Dendritic cell treated with granulocyte-macrophage colony-stimulating factor and Interleukin-4, amounts not matched to agents 40 ng/mL and 50 ng/mL, for 4 days (primary cell): ENCODE measurements around the gene SEZ6.
A peak's percentile ranks its signal among the peaks of the same experiment; 100 is the strongest.

Source experiments
- H3K27ac Mint-ChIP-seq: one replicate; pipeline ENCODE4 v1.8.0; 2022; ENCODE audit warnings: mild to moderate bottlenecking, mixed read lengths
- H3K27me3 Mint-ChIP-seq: one replicate; pipeline ENCODE4 v1.8.0; 2022; ENCODE audit warnings: mild to moderate bottlenecking, mixed read lengths
- H3K36me3 Mint-ChIP-seq: one replicate; pipeline ENCODE4 v1.8.0; 2022; ENCODE audit warnings: low read depth, mixed read lengths
- H3K4me1 Mint-ChIP-seq: one replicate; pipeline ENCODE4 v1.8.0; 2022; ENCODE audit warnings: low read depth, mixed read lengths
- H3K4me3 Mint-ChIP-seq: one replicate; pipeline ENCODE4 v1.8.0; 2022; ENCODE audit warnings: mild to moderate bottlenecking, moderate library complexity, mixed read lengths
- H3K9me3 Mint-ChIP-seq: one replicate; pipeline ENCODE4 v1.8.0; 2022; ENCODE audit warnings: mixed read lengths
- intact Hi-C: fragments of 100-400 bp; cut with micrococcal nuclease; formaldehyde crosslinking; loops from one replicate; pipeline ENCODE4 v1.15.0; 2022

SEZ6 gene

GRCh38 chr17:28926786-28927185, 79.0 kb downstream of the SEZ6 start:
- H3K9me3 Mint-ChIP-seq, result no peaks in the 10 kb centered on the region
- peaks cover 55% of the 10 kb centered on the region for H3K4me1 Mint-ChIP-seq
- intact Hi-C loops, result no loop called here
- peak overlapping the region; percentile 57 for H3K27ac Mint-ChIP-seq
- peaks cover 86% of the 10 kb centered on the region for H3K36me3 Mint-ChIP-seq
- no peaks in the 10 kb centered on the region for H3K27me3 Mint-ChIP-seq
- no peak overlapping the region for H3K4me3 Mint-ChIP-seq

GRCh38 chr17:28926366-28926765, 79.5 kb downstream of the SEZ6 start:
- H3K4me3 Mint-ChIP-seq, result no peak overlapping the region
- H3K27me3 Mint-ChIP-seq, result no peaks in the 10 kb centered on the region
- H3K9me3 Mint-ChIP-seq, result no peaks in the 10 kb centered on the region
- H3K4me1 Mint-ChIP-seq, result peaks cover 55% of the 10 kb centered on the region
- intact Hi-C loops, result no loop called here
- H3K27ac Mint-ChIP-seq, result peak overlapping the region; percentile 57
- peaks cover 86% of the 10 kb centered on the region for H3K36me3 Mint-ChIP-seq

- H3K36me3 Mint-ChIP-seq, result peaks cover 89% of the 10 kb centered on the region
- no peaks in the 10 kb centered on the region for H3K27me3 Mint-ChIP-seq
- H3K27ac Mint-ChIP-seq, result peak overlapping the region; percentile 57
- H3K4me1 Mint-ChIP-seq, result peaks cover 55% of the 10 kb centered on the region
- intact Hi-C loops, result no loop called here
- H3K9me3 Mint-ChIP-seq, result no peaks in the 10 kb centered on the region
- H3K4me3 Mint-ChIP-seq, result no peak overlapping the region
These were observed 79.9 kb downstream of the SEZ6 start for GRCh38 chr17:28925912-28926365.

GRCh38 chr17:28920201-28920600, 85.6 kb downstream of the SEZ6 start:
- Mint-ChIP-seq H3K4me1 (peaks cover 13% of the 10 kb centered on the region), H3K9me3 (no peaks in the 10 kb centered on the region), H3K4me3 (no peak overlapping the region), H3K27ac (no peak overlapping the region), H3K36me3 (peaks cover 98% of the 10 kb centered on the region), H3K27me3 (no peaks in the 10 kb centered on the region)
- intact Hi-C loops, result no loop called here

- H3K9me3 Mint-ChIP-seq, result no peaks in the 10 kb centered on the region
- no peaks in the 10 kb centered on the region for H3K27me3 Mint-ChIP-seq
- H3K4me1 Mint-ChIP-seq, result no peaks in the 10 kb centered on the region
- H3K4me3 Mint-ChIP-seq, result no peak overlapping the region
- intact Hi-C loops, result loop anchor here (5.0 to 10.0 kb wide), 2 partner anchors 71 to 153 kb away; no protein-coding TSS in a partner anchor
- peaks cover 98% of the 10 kb centered on the region for H3K36me3 Mint-ChIP-seq
- H3K27ac Mint-ChIP-seq, result no peak overlapping the region
These were observed 87.5 kb downstream of the SEZ6 start for GRCh38 chr17:28918295-28918694.

- Mint-ChIP-seq H3K4me3 (no peak overlapping the region), H3K9me3 (no peaks in the 10 kb centered on the region), H3K36me3 (peaks cover 98% of the 10 kb centered on the region), H3K27ac (no peak overlapping the region), H3K27me3 (no peaks in the 10 kb centered on the region), H3K4me1 (no peaks in the 10 kb centered on the region)
- intact Hi-C loops, result loop anchor here (5.0 to 10.0 kb wide), 2 partner anchors 70 to 153 kb away; no protein-coding TSS in a partner anchor
These were observed 88.4 kb downstream of the SEZ6 start for GRCh38 chr17:28917465-28917864.

GRCh38 chr17:28917029-28917428, 88.8 kb downstream of the SEZ6 start:
- Mint-ChIP-seq H3K27me3 (no peaks in the 10 kb centered on the region), H3K36me3 (peaks cover 100% of the 10 kb centered on the region), H3K27ac (no peak overlapping the region), H3K4me3 (no peak overlapping the region), H3K4me1 (no peaks in the 10 kb centered on the region), H3K9me3 (no peaks in the 10 kb centered on the region)
- intact Hi-C loops, result loop anchor here (5.0 to 10.0 kb wide), 2 partner anchors 70 to 152 kb away; no protein-coding TSS in a partner anchor

- intact Hi-C loops, result loop anchor here (5.0 to 10.0 kb wide), 2 partner anchors 69 to 152 kb away; no protein-coding TSS in a partner anchor
- Mint-ChIP-seq H3K4me1 (no peaks in the 10 kb centered on the region), H3K27ac (no peak overlapping the region), H3K9me3 (no peaks in the 10 kb centered on the region), H3K4me3 (no peak overlapping the region), H3K36me3 (peaks cover 100% of the 10 kb centered on the region), H3K27me3 (no peaks in the 10 kb centered on the region)
These were observed 89.4 kb downstream of the SEZ6 start for GRCh38 chr17:28916302-28916934.

GRCh38 chr17:28912938-28913333, 92.9 kb downstream of the SEZ6 start:
- Mint-ChIP-seq H3K27ac (no peak overlapping the region), H3K9me3 (no peaks in the 10 kb centered on the region), H3K27me3 (no peaks in the 10 kb centered on the region), H3K36me3 (peaks cover 100% of the 10 kb centered on the region), H3K4me3 (no peak overlapping the region), H3K4me1 (no peaks in the 10 kb centered on the region)
- intact Hi-C loops, result loop anchor here (10.0 kb wide), 1 partner anchor 148 kb away; no protein-coding TSS in a partner anchor

- no peak overlapping the region for H3K27ac Mint-ChIP-seq
- no peaks in the 10 kb centered on the region for H3K9me3 Mint-ChIP-seq
- intact Hi-C loops, result loop anchor here (10.0 kb wide), 1 partner anchor 148 kb away; no protein-coding TSS in a partner anchor
- H3K4me3 Mint-ChIP-seq, result no peak overlapping the region
- H3K4me1 Mint-ChIP-seq, result peaks cover 3% of the 10 kb centered on the region
- H3K27me3 Mint-ChIP-seq, result no peaks in the 10 kb centered on the region
- peaks cover 100% of the 10 kb centered on the region for H3K36me3 Mint-ChIP-seq
These were observed 93.4 kb downstream of the SEZ6 start for GRCh38 chr17:28912281-28912937.

GRCh38 chr17:28911411-28912045, 94.3 kb downstream of the SEZ6 start:
- peaks cover 12% of the 10 kb centered on the region for H3K4me1 Mint-ChIP-seq
- intact Hi-C loops, result loop anchor here (10.0 kb wide), 1 partner anchor 147 kb away; no protein-coding TSS in a partner anchor
- H3K9me3 Mint-ChIP-seq, result no peaks in the 10 kb centered on the region
- H3K27me3 Mint-ChIP-seq, result no peaks in the 10 kb centered on the region
- H3K27ac Mint-ChIP-seq, result no peak overlapping the region
- H3K36me3 Mint-ChIP-seq, result peaks cover 100% of the 10 kb centered on the region
- H3K4me3 Mint-ChIP-seq, result no peak overlapping the region

- no peaks in the 10 kb centered on the region for H3K27me3 Mint-ChIP-seq
- H3K27ac Mint-ChIP-seq, result no peak overlapping the region
- peaks cover 100% of the 10 kb centered on the region for H3K36me3 Mint-ChIP-seq
- peaks cover 14% of the 10 kb centered on the region for H3K4me1 Mint-ChIP-seq
- H3K4me3 Mint-ChIP-seq, result no peak overlapping the region
- intact Hi-C loops, result loop anchor here (10.0 kb wide), 1 partner anchor 146 kb away; no protein-coding TSS in a partner anchor
- no peaks in the 10 kb centered on the region for H3K9me3 Mint-ChIP-seq
These were observed 95.3 kb downstream of the SEZ6 start for GRCh38 chr17:28910534-28910933.

- H3K4me1 Mint-ChIP-seq, result peaks cover 14% of the 10 kb centered on the region
- peaks cover 86% of the 10 kb centered on the region for H3K36me3 Mint-ChIP-seq
- H3K27ac Mint-ChIP-seq, result no peak overlapping the region
- intact Hi-C loops, result no loop called here
- H3K9me3 Mint-ChIP-seq, result no peaks in the 10 kb centered on the region
- no peak overlapping the region for H3K4me3 Mint-ChIP-seq
- no peaks in the 10 kb centered on the region for H3K27me3 Mint-ChIP-seq
These were observed 97.1 kb downstream of the SEZ6 start for GRCh38 chr17:28908640-28909167.
